DOHH2 (cell line): ENCODE results near the gene GBE1.

Experiments
- H3F3A ChIP-seq: fragments of 200-600 bp; sonication (generic), shearing (Covaris generic); 2 replicates; pipeline ENCODE4 v1.6.0; 2016; ENCODE audit warnings: antibody characterized with exemption, mild to moderate bottlenecking; ENCODE audit not compliant: control insufficient read depth, insufficient read depth
- H3K27ac ChIP-seq: fragments of 200-600 bp; sonication (generic); 2 replicates; pipeline ENCODE4 v1.5.1; 2014; ENCODE audit warnings: low read depth, mild to moderate bottlenecking, low read length, moderate library complexity
- H3K27me3 ChIP-seq: fragments of 200-600 bp; sonication (generic); 2 replicates; pipeline ENCODE4 v1.6.1; 2014; ENCODE audit warnings: mild to moderate bottlenecking, low read length, mixed read lengths; ENCODE audit not compliant: control insufficient read depth
- H3K36me3 ChIP-seq: fragments of 200-600 bp; sonication (generic); 2 replicates; pipeline ENCODE4 v1.6.1; 2014; ENCODE audit warnings: mild to moderate bottlenecking, low read length, moderate library complexity, mixed read lengths; ENCODE audit not compliant: control insufficient read depth
- H3K4me1 ChIP-seq: fragments of 200-600 bp; sonication (generic); 2 replicates; pipeline ENCODE4 v1.6.1; 2014; ENCODE audit warnings: mild to moderate bottlenecking, low read length, mixed read lengths; ENCODE audit not compliant: control insufficient read depth
- H3K4me2 ChIP-seq: fragments of 200-600 bp; sonication (generic); 2 replicates; pipeline ENCODE4 v1.6.0; 2014; ENCODE audit warnings: mild to moderate bottlenecking, low read length, moderate library complexity
- H3K4me3 ChIP-seq: fragments of 200-600 bp; sonication (generic); 2 replicates; pipeline ENCODE4 v1.5.1; 2014; ENCODE audit warnings: mild to moderate bottlenecking, low read length, mixed read lengths
- H3K79me2 ChIP-seq: fragments of 200-600 bp; sonication (generic); 2 replicates; pipeline ENCODE4 v1.6.1; 2014; ENCODE audit warnings: mild to moderate bottlenecking, low read length, mixed read lengths; ENCODE audit not compliant: control insufficient read depth
- H3K9me2 ChIP-seq: fragments of 200-600 bp; sonication (generic); replicated peaks from 2 replicates; pipeline ENCODE4 v1.6.1; 2014; ENCODE audit warnings: mild to moderate bottlenecking, low read length, mixed read lengths; ENCODE audit not compliant: control insufficient read depth
- H3K9me3 ChIP-seq: fragments of 200-600 bp; sonication (generic); 2 replicates; pipeline ENCODE4 v1.6.1; 2014; ENCODE audit warnings: antibody characterized with exemption, low read length, mixed read lengths; ENCODE audit not compliant: control insufficient read depth, insufficient read depth
- H4K20me1 ChIP-seq: fragments of 200-600 bp; sonication (generic); 2 replicates; pipeline ENCODE4 v1.6.0; 2014; ENCODE audit warnings: low read depth, mild to moderate bottlenecking, antibody characterized with exemption, low read length, moderate library complexity; ENCODE audit not compliant: control insufficient read depth, insufficient read depth
- EZH2phosphoT487 ChIP-seq: fragments of 200-600 bp; sonication (generic); IDR thresholded peaks from 2 replicates; pipeline ENCODE4 v1.6.1; 2017; ENCODE audit warnings: borderline replicate concordance, mild to moderate bottlenecking, antibody characterized with exemption, low read length, moderate library complexity, mixed read lengths
- TF ChIP-seq, protein P1 (sequence below): fragments of 200-600 bp; sonication (generic); IDR thresholded peaks from one replicate; pipeline ENCODE4 v1.5.1; 2014; ENCODE audit warnings: antibody characterized with exemption, mild to moderate bottlenecking, low read depth, low read length; ENCODE audit not compliant: poor library complexity, severe bottlenecking

GBE1 gene

DNA sequence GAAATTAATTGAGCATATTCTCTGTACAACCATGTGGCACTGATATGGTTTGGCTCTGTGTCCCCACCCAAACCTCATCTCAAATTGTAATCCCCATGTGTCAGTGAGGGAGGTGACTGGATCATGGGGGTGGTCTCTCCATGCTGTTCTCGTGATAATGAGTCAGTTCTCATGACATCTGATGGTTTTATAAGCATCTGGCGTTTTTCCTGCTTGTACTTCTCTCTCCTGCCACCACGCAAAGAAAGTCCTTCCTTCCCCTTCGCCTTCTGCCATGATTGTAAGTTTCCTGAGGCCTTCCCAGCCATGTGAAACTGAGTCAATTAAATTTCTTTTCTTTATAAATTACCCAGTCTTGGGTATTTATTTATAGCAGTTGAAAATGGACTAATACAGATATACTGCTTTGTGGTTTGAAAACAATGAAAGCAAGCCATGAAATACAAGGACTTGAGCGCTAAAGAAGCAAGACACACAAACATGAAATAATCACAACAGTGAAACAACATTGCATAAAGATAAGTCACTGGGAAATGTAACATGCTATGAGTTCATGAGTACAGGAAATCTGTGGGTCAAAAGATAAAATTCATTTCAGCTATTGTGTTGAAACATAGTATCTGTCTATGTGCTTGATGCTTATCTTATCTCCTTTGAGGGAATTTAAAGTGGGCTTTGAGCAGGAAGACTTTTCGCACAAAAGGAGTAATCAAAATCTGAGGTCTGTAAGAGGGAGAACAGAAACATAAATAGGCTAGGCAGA is 288.7 kb downstream of the GBE1 start:
- H3K36me3 ChIP-seq: no peaks in the 10 kb centered on the region
- H3K9me2 ChIP-seq: no peaks in the 10 kb centered on the region
- no peaks in the 10 kb centered on the region for H4K20me1 ChIP-seq
- no peaks in the 10 kb centered on the region for H3F3A ChIP-seq
- H3K4me1 ChIP-seq: no peaks in the 10 kb centered on the region
- no peaks in the 10 kb centered on the region for H3K27me3 ChIP-seq
- no peaks in the 10 kb centered on the region for H3K79me2 ChIP-seq
- H3K27ac ChIP-seq: no peak overlapping the region
- no peak overlapping the region for H3K4me3 ChIP-seq
- TF ChIP-seq EZH2phosphoT487: no peak
- TF ChIP-seq, protein P1, sequence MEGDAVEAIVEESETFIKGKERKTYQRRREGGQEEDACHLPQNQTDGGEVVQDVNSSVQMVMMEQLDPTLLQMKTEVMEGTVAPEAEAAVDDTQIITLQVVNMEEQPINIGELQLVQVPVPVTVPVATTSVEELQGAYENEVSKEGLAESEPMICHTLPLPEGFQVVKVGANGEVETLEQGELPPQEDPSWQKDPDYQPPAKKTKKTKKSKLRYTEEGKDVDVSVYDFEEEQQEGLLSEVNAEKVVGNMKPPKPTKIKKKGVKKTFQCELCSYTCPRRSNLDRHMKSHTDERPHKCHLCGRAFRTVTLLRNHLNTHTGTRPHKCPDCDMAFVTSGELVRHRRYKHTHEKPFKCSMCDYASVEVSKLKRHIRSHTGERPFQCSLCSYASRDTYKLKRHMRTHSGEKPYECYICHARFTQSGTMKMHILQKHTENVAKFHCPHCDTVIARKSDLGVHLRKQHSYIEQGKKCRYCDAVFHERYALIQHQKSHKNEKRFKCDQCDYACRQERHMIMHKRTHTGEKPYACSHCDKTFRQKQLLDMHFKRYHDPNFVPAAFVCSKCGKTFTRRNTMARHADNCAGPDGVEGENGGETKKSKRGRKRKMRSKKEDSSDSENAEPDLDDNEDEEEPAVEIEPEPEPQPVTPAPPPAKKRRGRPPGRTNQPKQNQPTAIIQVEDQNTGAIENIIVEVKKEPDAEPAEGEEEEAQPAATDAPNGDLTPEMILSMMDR: no peak
- no peaks in the 10 kb centered on the region for H3K9me3 ChIP-seq
- H3K4me2 ChIP-seq: no peak overlapping the region

DNA sequence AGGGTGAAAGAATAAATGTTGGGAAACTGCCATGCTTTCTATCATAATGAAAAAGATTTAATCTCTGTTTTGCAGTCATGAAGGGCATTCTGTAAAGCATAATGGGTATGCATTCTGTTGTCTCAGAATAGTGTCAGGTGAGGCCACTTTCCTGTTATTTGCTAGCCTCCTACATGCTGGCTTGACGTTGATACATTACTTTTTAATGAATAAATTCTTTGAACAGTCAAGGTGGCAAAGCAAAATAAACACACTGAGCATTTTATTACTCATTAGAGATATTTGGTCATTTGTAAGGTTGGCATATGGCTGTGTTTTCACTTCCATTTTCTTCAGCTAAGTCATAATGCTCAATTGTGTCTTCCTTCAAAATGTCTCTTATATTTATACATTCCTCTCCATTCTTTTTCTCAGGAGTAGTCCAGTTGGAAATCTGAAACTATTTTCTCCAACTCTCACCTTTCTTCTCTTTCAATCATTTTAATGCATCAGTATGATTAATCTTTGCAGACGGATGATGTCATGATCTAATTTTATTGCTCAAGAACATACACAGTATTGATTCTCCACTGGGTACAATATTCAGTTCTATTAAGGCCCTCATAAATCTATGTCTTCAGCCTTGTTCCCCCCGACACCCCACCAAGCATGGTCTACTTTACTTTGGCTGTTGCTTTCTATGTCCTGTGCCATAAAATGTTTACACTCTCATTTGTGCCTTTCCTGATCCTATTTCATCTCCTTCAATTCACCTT is 290.7 kb downstream of the GBE1 start:
- Histone ChIP-seq H3K79me2 (no peaks in the 10 kb centered on the region), H3F3A (no peaks in the 10 kb centered on the region), H3K4me1 (no peaks in the 10 kb centered on the region), H3K9me2 (no peaks in the 10 kb centered on the region), H3K9me3 (no peaks in the 10 kb centered on the region), H3K36me3 (no peaks in the 10 kb centered on the region), H3K27ac (no peak overlapping the region), H3K27me3 (no peaks in the 10 kb centered on the region), H4K20me1 (no peaks in the 10 kb centered on the region), H3K4me3 (no peak overlapping the region), H3K4me2 (no peak overlapping the region)
- no peak for TF ChIP-seq EZH2phosphoT487
- TF ChIP-seq, protein P1: no peak

DNA sequence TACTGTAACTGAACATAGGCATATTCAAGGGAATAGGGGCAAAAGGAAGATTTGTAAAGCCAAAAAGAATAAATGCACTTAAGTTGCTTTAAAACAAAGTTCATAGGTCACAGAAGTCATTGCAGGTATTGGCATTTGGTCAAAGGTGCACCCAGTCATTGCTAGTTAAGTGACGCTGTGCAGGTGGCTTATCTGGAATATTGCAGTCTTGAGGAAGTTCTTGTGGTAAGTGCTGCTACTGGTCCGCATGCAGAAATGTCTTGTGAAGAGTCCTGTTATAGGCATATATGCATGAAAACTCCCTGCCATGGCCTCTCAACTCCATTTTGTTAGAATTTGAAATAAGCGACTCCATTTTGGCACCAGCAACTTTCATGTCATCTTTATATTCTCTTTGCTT is 293.1 kb downstream of the GBE1 start:
- no peak overlapping the region for H3K27ac ChIP-seq
- no peaks in the 10 kb centered on the region for H3K36me3 ChIP-seq
- H3K4me2 ChIP-seq: no peak overlapping the region
- H3K4me1 ChIP-seq: no peaks in the 10 kb centered on the region
- no peaks in the 10 kb centered on the region for H4K20me1 ChIP-seq
- no peak overlapping the region for H3K4me3 ChIP-seq
- TF ChIP-seq, protein P1: no peak
- TF ChIP-seq EZH2phosphoT487: no peak
- no peaks in the 10 kb centered on the region for H3K9me3 ChIP-seq
- no peaks in the 10 kb centered on the region for H3K27me3 ChIP-seq
- H3K9me2 ChIP-seq: no peaks in the 10 kb centered on the region
- no peaks in the 10 kb centered on the region for H3K79me2 ChIP-seq
- no peaks in the 10 kb centered on the region for H3F3A ChIP-seq
